GM18873 (cell line): Measurements from ENCODE around the gene TBC1D10A.

Source experiments
- ATAC-seq: cut with Tn5 transposase; IDR thresholded peaks from one replicate; pipeline ENCODE4 v1.9.1; 2021; ENCODE audit warnings: mild to moderate bottlenecking, moderate library complexity, moderate number of reproducible peaks; ENCODE audit not compliant: unreplicated experiment, low FRiP score

Gene TBC1D10A

DNA sequence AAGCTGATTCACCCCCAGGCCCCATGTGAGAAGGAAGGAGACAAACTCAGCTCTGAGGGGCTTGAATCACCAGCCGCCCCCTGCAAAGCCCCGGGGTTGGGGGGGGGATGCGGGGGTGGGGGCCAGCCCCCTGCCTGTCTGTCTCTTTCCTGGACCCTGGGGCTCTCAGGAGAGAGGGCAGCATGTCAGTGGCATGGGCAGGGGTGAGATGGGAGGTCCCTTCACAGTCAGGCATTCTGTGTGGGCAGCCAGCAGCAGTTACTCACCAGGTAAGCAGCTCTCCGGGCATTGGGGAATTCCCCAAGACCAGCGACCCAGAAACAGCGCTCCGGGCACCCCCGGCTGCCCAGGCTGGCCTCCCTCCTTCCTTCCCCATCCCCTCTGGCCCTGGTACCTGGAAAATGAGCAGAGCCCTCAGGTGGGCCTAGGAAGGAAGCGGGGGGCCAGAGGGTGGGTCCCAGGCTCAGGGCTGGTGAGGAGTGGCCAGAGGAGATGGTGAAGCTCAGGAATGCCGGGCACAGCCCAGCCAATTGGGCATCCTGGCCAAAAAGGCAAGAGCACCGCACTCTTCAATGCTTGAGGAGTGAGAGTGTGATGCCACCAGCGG, 76.0 kb downstream of the TBC1D10A start:
- ATAC-seq, result no peak

- no peak for ATAC-seq
Observed at GRCh38 chr22:30250039-30250565, 76.6 kb downstream of the TBC1D10A start.

DNA sequence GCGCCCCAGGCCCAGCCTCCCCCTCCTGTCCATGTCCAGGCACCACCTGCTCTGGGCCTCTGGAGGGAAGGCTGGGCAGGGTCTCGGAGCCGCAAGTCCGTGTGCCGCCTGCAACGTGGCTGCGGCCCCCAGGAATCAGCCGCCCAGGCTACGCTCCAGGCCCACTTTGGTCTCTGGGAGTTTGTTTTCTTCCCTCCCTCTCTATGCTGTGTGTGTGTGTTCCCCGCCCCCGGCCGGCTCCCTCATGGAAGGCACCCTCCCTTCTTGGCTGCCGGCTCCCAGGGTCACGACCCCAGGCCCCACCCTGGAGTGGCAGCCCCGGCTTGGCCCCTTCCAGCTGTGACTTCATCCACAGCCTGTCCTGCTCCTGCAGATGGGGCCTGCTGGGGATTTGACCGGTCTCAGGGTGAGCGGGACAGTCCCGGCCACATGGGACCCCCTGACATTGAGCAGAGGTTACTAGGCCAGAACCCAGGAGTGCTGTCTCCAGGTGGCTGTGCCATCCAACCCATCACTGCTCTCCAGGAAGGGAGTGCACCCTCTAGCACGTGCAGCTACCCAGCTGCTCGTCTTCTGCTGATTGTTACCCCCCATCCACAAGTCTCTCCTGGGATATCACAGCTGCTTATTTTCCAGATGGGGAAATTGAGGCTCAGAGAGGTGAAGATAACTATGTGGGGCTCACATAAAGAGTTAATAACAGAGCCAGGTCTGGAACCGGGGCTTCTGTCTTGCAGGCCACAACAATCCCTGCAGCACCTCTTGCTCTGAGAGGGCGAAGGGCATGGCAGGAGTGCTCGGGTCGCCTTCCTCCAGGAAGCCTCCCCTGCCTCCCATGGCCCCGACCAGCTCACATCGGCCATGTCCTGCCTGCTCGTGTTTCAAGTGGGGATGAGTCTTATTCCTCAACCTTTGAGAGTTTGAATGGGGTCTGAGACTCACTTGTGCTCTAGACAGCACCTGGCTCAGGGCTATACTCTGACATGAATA, 77.4 kb downstream of the TBC1D10A start:
- no peak for ATAC-seq

- ATAC-seq, result no peak
Observed at GRCh38 chr22:30248484-30248883, 78.3 kb downstream of the TBC1D10A start.

DNA sequence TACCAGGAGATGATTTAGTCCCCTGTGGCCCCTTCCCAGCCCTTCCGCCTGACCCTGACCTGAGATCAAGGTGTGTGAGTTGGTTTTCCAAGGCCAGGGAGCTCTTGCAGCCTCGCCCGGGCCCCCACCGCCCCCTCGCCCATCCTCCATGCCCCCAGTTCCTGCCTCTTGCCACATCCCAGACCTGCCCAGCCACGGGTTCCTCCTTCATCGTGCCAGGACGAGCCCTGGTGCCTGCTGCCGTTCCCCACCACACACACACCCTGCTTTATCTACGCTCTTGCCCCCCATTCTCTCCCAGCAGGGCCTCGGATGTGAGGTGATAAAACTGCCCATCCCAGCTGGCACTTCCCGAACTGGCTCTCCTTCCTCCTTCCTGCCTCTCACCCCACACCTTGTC, 78.8 kb downstream of the TBC1D10A start:
- no peak for ATAC-seq

- no peak for ATAC-seq
Observed at GRCh38 chr22:30247561-30247960, 79.2 kb downstream of the TBC1D10A start.

- ATAC-seq, result no peak
Observed at GRCh38 chr22:30246814-30247376, 79.8 kb downstream of the TBC1D10A start.

GRCh38 chr22:30245985-30246813, 80.5 kb downstream of the TBC1D10A start, which contains the start of gene LIF:
Gene LIF (minus strand): TSS chr22:30246759. CDS start chr22:30246695, 64 bp downstream.
- ATAC-seq, result no peak

- no peak for ATAC-seq
Observed at GRCh38 chr22:30245181-30245984, 81.4 kb downstream of the TBC1D10A start.

DNA sequence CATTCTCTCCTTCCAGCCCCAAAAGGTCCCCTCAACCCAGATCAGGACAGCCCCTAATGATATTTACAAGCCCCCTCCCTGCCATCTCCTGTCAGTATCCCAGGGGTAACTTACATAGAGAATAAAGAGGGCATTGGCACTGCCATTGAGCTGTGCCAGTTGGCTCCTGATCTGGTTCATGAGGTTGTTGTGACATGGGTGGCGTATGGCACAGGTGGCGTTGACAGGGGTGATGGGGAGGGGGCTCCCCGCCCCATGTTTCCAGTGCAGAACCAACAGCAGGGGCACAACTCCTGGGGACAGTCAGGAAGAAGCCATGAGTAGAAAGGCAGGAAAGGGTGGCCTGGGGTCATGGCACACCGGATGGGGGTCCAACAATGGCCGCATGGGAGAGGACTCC, 82.1 kb downstream of the TBC1D10A start:
- no peak for ATAC-seq

DNA sequence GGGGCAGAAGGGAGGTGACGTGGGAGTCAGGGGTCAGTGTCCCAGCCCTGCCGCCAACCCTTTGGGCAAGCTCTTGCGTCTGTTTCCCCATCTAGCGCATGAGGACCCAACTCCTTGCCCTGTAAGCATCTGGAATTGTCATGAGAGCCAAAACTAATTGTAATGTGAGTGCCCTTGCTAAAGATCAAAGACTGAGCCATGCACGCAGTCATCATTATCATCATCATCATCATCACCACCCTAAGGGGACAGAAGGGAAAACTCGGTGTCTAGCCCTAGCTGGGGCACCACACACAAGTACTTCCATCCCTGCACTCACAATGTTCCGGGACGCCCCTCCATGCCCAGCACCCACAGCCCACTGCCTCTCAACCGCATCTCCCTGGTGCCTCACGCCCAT, 82.7 kb downstream of the TBC1D10A start:
- ATAC-seq, result no peak

DNA sequence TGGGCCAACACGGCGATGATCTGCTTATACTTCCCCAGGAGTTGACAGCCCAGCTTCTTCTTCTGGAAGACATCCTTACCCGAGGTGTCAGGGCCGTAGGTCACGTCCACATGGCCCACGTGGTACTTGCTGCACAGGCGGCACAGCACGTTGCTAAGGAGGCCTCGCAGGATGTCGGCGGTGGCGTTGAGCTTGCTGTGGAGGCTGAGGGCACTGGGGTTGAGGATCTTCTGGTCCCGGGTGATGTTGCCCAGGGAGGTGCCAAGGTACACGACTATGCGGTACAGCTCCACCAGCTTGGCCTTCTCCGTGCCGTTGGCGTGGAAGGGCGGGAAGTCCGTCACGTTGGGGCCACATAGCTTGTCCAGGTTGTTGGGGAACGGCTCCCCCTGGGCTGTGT, 83.1 kb downstream of the TBC1D10A start:
- ATAC-seq, result no peak
